NCI-H128 (cell line): ENCODE data around the gene WDR48.

Source experiments
- DNase-seq: peaks from one replicate; lab custom pipeline; 2025; ENCODE audit not compliant: unreplicated experiment; lab: John Stamatoyannopoulos, UW

The WDR48 gene

GRCh38 chr3:39063143-39063542, 11.3 kb downstream of the WDR48 start:
- DNase-seq: no peak

DNA sequence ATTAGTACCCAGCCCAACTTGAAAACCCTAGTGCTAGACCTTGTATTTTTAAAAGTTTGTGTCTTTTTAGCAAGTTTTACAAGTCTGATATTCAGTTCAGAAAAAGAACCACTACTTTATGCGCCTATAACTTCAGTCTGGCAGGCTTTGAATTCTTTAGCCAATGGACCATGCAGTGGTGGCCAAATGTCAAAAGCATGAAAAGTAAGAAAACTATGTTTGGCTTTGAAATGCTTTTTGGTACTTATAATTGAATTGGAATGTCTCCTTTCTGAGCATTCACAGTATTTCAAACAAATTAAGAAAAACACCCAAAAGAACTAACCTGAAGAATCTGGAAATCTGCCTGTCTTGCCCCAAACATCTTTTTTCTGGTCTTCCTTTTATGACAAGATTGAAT, 12.8 kb downstream of the WDR48 start:
- no peak for DNase-seq

- no peak for DNase-seq
Measured at GRCh38 chr3:39065197-39065596, 13.4 kb downstream of the WDR48 start.

DNA sequence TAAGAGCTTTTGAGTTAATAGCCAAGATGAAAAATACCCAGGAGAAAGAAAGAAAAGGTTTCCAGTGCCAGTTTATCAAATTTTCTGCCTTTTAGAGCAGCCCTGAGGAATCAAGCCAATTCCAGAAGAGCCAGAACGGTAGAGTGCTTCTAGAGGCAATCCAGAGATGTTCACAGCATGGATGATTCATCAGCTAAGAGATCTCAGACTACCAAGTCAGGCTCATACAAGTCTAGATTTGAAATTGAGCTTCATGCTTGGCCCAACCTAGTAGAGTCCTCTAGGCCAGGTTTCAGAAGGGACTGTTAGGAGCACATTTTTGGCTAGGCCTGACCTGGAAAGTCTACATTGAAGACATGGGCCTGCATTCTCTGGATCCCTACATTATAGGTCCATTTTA, 15.5 kb downstream of the WDR48 start:
- DNase-seq: no peak

GRCh38 chr3:39068556-39068955, 16.7 kb downstream of the WDR48 start:
- no peak for DNase-seq

- no peak for DNase-seq
Measured at GRCh38 chr3:39075910-39076309, 24.1 kb downstream of the WDR48 start.

DNA sequence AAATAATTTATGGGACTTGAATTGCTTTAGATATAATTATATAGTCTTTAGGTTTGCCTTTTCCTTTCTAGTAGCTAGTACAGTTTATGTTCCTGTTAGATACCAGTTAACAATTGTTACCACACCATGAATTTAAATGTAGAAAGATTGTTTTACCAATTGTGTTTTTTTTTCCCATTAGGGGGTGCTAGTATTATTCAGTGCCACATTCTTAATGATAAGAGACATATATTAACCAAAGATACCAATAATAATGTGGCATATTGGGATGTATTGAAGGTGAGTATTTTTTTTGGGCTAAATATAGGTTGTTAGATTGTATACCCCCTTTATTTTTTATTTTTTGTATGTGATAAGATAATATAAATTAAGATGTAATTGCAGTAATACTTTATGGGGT, 27.7 kb downstream of the WDR48 start:
- no peak for DNase-seq

DNA sequence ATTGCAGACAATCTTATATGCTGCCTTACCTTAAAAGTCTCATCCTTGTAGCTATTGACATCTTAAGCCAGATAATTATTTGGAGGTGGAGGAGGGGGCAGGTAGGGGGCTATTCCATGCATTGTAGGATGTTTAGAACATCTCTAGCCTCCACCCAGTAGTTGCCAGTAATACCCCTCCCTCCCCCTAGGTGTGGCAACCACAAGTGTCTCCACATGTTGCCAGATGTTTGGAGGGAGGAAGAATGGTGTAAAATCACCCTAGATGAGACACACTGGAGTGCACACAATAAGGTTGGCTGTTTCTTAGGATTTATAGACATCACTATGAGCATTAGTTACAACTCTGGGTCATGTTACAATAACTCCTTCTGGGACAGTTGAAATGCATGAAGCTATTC, 28.2 kb downstream of the WDR48 start:
- no peak for DNase-seq

DNA sequence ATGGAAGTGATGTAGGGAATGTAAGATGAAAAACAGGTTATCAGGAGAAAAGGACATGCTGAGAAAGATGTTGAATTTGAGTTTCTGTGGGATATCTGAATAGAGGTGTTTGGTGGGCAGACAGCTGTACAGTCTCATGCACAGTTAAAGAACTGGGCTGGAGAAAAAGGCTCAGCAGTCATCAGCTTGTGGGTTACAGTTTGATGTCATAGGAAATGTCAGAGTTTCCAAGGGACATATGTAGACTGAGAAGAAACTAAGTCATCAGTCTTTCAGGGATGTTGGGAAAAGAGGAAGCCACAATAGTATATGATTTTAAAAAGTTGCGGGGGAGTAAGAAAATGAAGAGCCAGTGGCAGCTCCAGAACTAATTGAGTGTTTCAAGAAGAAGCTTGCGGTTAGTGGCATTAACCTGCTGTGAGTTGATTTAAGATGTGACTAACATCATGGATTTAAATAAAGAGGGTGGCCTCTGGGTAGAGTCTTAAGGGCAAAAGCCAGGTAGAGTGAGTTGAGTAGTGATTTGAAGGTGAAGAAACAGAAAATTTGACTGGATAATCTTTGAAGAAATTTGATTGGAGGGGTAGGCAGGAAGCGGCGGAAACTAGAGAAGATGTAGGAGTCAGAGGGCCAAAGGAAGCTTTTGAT, 31.0 kb downstream of the WDR48 start:
- no peak for DNase-seq

DNA sequence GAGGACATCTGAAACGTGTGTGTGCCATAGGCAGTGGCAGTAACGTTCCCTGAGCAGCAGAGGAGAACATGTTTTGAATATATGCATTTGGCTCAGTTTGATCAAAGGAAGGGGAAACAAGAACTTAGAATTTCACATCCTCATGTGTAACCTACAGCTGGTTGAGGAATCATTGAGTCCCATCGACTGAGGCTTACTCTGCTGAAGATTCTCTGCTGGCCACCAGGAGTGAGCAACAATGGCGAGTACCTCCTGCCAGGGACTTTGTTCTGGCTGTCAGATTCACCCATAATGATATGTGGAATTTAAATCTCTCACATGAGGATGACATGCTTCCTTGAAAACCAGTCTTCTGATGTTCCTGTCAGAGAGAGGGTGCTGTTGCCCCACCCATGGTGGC, 34.3 kb downstream of the WDR48 start:
- DNase-seq: no peak

- DNase-seq: no peak
Measured at GRCh38 chr3:39088456-39088855, 36.6 kb downstream of the WDR48 start.

DNA sequence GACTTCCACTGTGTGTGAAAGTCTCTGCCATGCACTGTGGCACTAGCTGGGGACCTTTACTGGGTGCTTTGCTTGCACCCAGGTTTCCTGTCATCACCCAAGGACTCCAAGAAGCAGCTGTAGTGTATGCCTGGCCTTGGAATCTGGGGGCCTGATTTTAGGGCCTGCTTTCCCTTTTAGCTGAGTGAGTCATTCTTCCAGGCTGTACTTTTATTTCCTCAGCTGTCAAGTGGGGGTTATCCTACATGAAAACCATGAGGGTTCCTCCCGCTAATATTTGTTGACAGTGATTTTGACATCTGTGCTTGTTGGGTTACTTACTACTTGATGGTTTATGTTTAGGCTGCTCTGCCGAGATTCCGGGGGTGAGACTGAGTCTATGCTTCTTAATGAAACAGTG, 37.1 kb downstream of the WDR48 start:
- DNase-seq: no peak

GRCh38 chr3:39090922-39091321, 39.1 kb downstream of the WDR48 start:
- no peak for DNase-seq

DNA sequence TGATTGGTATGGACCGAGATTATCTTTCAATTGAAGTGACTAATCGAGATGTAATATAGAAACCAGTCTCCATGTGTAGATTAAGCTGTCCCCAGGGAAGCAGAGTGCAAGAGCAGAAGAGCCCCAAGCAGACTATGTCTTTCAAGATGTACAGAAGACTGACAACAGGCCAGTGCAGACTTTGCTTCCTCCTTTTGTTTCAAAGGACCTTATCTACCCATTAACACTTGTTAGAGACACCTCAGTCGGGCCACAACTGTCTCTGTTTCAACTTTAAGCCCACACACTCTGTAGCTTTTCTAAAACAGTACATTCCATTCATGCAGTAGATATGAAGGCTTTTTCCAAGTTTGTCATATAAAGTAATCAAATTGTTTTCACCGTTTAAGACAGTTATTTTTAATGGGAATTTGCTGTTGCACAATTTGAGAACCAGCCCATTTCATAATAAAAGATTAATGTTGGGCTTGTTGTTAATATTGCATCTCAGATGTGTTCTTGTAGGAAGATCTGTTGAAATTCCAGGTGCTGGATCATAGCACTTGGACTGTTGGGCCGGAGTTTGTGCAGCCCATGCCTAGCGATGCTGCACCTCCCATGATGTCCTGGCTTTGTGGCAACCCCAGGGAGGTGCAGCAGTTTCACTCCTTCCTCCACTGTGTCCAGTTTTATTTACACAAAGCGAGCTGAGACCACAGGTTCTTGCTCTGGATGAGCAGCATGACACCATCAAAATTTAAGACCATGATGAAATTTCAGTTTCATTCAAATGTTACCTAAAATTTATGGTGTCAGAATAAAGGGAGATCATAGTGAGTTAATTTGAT, 43.2 kb downstream of the WDR48 start:
- DNase-seq: no peak

DNA sequence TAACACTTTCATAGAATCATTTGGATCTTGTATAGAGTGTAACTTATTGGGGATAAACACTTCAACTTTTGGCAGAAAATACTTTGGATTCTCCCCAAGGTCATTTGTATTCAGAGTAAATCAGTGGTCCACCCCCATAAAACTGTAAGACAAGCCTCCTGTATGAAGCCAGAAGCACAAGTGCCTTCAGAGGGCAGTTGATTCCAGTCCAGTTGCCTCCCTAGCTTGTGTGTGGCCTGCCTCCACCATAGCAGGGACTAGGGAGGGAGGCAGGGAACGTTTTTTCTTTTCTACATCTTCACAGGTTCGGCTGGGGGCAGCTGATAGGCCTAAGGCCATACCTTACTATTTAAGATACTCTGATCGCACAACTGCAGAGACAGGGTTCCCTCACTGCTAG, 44.0 kb downstream of the WDR48 start:
- no peak for DNase-seq

GRCh38 chr3:39096775-39097174, 45.0 kb downstream of the WDR48 start:
- no peak for DNase-seq

GRCh38 chr3:39097716-39098472, 46.1 kb downstream of the WDR48 start:
- no peak for DNase-seq

GRCh38 chr3:39098473-39099000, 46.7 kb downstream of the WDR48 start:
- DNase-seq: no peak

DNA sequence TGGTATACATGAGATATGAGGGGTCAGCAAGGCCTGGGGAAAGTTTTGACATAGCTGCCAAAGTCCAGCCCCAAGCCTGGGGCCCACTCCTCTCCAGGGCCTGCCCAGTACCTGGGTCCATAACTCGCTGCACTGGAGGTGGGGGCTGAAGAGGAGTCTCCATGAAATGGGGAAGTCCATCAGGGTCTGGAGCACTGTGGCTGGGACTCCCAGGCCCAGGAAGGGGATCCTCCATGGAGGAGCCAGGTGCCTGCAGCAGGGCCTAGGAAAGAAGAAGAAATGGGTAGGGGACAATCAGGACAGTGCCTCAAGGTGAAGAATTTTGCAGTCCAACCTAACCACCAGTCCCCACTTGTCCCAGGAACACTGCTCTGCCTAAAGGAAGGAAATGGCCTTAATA, 47.4 kb downstream of the WDR48 start:
- DNase-seq: no peak

DNA sequence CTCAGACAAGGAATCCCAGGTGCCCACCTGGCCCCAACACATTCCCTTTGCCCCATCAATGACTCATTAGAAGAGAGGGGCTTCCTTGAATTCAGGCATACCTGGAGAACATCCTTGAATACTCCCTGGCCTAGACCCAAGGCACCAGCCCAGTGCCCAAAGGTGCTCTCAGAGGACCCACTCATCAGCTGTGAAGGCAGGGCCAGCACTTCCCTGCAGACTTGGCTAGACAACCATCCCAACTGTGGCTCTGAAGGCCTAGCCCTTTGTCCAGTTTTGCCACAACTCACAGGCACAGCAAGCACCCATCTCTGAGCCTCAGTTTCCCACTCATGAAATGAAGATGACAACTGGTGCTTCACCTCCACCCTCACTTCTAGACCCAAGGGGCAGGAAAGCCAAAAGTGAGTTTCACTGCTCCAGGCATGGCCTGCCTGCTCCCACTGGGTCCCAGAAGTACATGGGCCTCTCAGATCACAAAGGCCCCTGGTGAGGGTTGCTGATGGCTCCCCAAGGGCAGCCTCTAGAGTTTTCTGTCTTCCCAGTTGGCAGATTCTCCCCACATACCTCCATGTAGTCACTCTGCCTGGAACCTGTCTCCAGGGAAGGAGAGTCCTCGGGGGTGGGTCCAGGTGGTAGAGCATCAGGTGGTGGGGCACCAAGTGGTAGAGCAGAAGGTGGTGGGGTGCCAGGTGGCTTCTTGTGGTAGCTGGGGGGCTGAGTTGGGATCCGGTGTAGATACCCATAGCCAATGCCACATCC, 48.1 kb downstream of the WDR48 start:
- DNase-seq: no peak

- DNase-seq: no peak
Measured at GRCh38 chr3:39100500-39100886, 48.7 kb downstream of the WDR48 start.
